Duodenal mucosa (tissue), 2 donors: Measurements from ENCODE around the gene PLXNA2.

Experiments
- H3K27ac ChIP-seq: one replicate; pipeline ENCODE4 v1.7.0; 2013; ENCODE audit warnings: low read depth, low read length
- H3K27me3 ChIP-seq, 2 donors: one replicate each; pipeline ENCODE4 v1.7.0; 2013; ENCODE audit warnings: low read length in 2 of 2, control low read depth in 1 of 2; ENCODE audit not compliant: insufficient read depth in 2 of 2, control insufficient read depth in 1 of 2
- H3K36me3 ChIP-seq, 2 donors: one replicate each; pipeline ENCODE4 v1.7.0; 2013; ENCODE audit warnings: low read length in 2 of 2, control low read depth in 1 of 2; ENCODE audit not compliant: insufficient read depth in 2 of 2, control insufficient read depth in 1 of 2
- H3K4me1 ChIP-seq, 2 donors: one replicate each; pipeline ENCODE4 v1.7.0; 2013; ENCODE audit warnings: low read length in 2 of 2, control low read depth in 1 of 2; ENCODE audit not compliant: insufficient read depth in 2 of 2, control insufficient read depth in 1 of 2
- H3K4me3 ChIP-seq, 2 donors: one replicate each; pipeline ENCODE4 v1.7.0; 2013; ENCODE audit warnings: low read length in 2 of 2, low read depth in 1 of 2
- H3K9ac ChIP-seq, 2 donors: one replicate each; pipeline ENCODE4 v1.7.0; 2013; ENCODE audit warnings: low read length in 2 of 2, low read depth in 1 of 2
- H3K9me3 ChIP-seq, 2 donors: one replicate each; pipeline ENCODE4 v1.7.0; 2013; ENCODE audit warnings: low read length in 2 of 2, control low read depth in 1 of 2; ENCODE audit not compliant: control insufficient read depth in 1 of 2

The PLXNA2 gene

GRCh38 chr1:208080396-208081286 is 163.5 kb downstream of the PLXNA2 start:
- H3K4me1 ChIP-seq, result no peaks in the 10 kb centered on the region
- H3K36me3 ChIP-seq, result peaks cover 22 to 74% of the 10 kb centered on the region in 2 donors
- no peaks in the 10 kb centered on the region for H3K9me3 ChIP-seq
- H3K27ac ChIP-seq, result no peak overlapping the region
- H3K27me3 ChIP-seq, result no peaks in the 10 kb centered on the region
- H3K9ac ChIP-seq, result no peak overlapping the region
- H3K4me3 ChIP-seq, result no peak overlapping the region

- H3K27me3 ChIP-seq, result no peaks in the 10 kb centered on the region
- no peaks in the 10 kb centered on the region for H3K9me3 ChIP-seq
- H3K27ac ChIP-seq, result no peak overlapping the region
- H3K9ac ChIP-seq, result no peak overlapping the region
- H3K4me3 ChIP-seq, result no peak overlapping the region
- H3K36me3 ChIP-seq, result peaks cover 22 to 63% of the 10 kb centered on the region in 2 donors
- no peaks in the 10 kb centered on the region for H3K4me1 ChIP-seq
Measured at GRCh38 chr1:208079161-208079560, 165.0 kb downstream of the PLXNA2 start.

GRCh38 chr1:208078752-208079151 is 165.4 kb downstream of the PLXNA2 start:
- Histone ChIP-seq H3K9me3 (no peaks in the 10 kb centered on the region), H3K27ac (no peak overlapping the region), H3K4me3 (no peak overlapping the region), H3K4me1 (no peaks in the 10 kb centered on the region), H3K9ac (no peak overlapping the region), H3K27me3 (no peaks in the 10 kb centered on the region), H3K36me3 (peaks cover 22 to 65% of the 10 kb centered on the region in 2 donors)

DNA sequence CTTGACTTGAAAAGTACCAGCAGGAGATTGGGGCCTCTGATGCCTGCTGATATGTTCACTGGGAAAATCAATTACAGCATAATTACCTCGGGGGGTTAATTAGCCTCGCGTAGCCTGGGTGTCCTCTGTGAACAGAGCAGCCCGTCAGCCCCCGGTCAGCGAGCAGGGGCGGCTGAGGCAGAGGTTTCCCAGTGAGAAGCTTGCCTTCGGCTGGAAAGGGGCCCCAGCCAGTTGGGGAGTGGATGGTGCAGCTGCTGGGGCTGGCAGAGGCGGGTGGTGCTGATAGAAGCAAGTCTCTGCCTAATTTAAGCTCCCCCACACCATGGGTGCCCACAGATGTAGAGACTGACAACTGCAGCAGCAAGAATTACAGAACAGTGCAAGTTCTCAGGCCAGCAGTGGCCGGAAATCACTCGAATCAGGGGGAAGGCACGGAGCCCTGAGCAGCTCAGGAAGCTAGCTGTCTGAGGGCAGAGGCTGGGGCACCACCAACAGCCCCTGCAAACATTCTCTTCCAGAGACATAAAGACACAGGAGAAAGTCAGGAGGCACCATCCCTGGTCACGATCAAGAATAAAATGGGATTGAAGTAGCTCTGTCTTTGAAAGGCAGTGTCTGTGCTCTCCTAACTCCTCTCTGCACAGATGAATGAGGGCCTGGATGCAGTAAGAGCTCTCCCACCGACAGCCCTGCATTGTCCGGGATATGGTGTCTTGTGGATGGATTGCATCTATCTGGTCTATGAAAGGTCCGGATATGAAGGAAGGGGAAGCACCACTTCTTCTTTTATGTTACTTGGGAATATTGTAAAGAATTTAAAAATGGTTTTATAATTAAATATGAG is 166.7 kb downstream of the PLXNA2 start:
- H3K4me3 ChIP-seq, result no peak overlapping the region
- no peaks in the 10 kb centered on the region for H3K4me1 ChIP-seq
- peaks cover 18 to 62% of the 10 kb centered on the region in 2 donors for H3K36me3 ChIP-seq
- no peaks in the 10 kb centered on the region for H3K9me3 ChIP-seq
- H3K9ac ChIP-seq, result no peak overlapping the region
- no peak overlapping the region for H3K27ac ChIP-seq
- H3K27me3 ChIP-seq, result no peaks in the 10 kb centered on the region

DNA sequence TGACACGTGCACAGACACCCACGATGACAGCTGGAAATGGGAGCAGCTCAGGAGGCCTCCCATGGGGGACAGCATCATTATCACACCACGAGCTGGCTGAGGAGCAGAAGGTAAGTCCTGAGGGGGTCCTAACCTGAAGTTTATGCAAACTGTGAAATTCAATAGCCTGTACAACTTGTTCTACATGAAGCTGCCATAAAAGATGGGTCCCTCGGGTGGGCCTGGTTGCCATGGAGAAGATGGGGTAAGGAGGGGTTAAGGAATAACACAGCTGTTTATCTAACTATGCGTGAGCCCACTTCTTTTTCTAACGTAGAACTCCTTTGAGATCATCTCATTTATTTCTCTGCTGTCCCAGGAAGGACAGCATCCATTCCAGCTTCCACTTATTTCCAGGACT is 169.8 kb downstream of the PLXNA2 start:
- no peaks in the 10 kb centered on the region for H3K9me3 ChIP-seq
- H3K27ac ChIP-seq, result no peak overlapping the region
- no peak overlapping the region for H3K4me3 ChIP-seq
- H3K9ac ChIP-seq, result no peak overlapping the region
- H3K27me3 ChIP-seq, result no peaks in the 10 kb centered on the region
- peaks cover 0 to 2% of the 10 kb centered on the region in 2 donors for H3K4me1 ChIP-seq
- H3K36me3 ChIP-seq, result peaks cover 23 to 60% of the 10 kb centered on the region in 2 donors

DNA sequence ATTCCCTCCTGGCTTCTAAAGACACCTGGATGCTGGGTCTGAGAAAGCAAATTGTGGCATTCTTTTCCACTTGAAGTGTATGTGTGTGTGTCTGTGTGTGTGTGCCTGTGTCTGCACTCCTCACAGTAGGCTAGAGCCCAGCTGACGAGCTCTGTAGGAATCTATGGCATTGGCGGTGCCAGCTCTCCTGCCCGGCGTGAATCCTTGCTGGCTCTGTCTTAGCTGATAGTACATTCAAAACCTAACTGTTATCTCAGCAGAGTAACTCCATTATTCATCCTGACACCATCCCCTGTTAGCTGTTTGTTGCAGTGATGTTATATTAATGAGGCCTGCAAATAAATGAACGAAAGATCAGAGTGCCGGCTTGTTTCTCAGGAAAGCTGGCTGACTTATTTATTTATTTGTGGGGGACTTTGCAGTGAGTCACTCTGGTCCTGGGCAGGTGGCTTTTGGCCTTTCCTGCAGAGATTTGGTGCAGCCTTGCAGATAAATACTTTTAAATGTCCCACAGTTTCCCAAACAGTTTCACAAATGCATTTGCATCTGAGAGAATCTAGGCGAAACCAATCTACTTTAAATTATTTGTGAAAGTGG is 172.7 kb downstream of the PLXNA2 start:
- no peaks in the 10 kb centered on the region for H3K27me3 ChIP-seq
- no peak overlapping the region for H3K27ac ChIP-seq
- no peaks in the 10 kb centered on the region for H3K9me3 ChIP-seq
- H3K4me1 ChIP-seq, result peaks cover 0 to 7% of the 10 kb centered on the region in 2 donors
- peaks cover 17 to 50% of the 10 kb centered on the region in 2 donors for H3K36me3 ChIP-seq
- H3K9ac ChIP-seq, result no peak overlapping the region
- H3K4me3 ChIP-seq, result no peak overlapping the region

- no peak overlapping the region for H3K4me3 ChIP-seq
- no peak overlapping the region for H3K27ac ChIP-seq
- no peak overlapping the region for H3K9ac ChIP-seq
- peaks cover 13 to 61% of the 10 kb centered on the region in 2 donors for H3K36me3 ChIP-seq
- H3K27me3 ChIP-seq, result no peaks in the 10 kb centered on the region
- peaks cover 0 to 7% of the 10 kb centered on the region in 2 donors for H3K4me1 ChIP-seq
- H3K9me3 ChIP-seq, result no peaks in the 10 kb centered on the region
Measured at GRCh38 chr1:208069908-208070307, 174.3 kb downstream of the PLXNA2 start.

GRCh38 chr1:208069317-208069716 is 174.9 kb downstream of the PLXNA2 start:
- Histone ChIP-seq H3K4me1 (peaks cover 0 to 7% of the 10 kb centered on the region in 2 donors), H3K9me3 (no peaks in the 10 kb centered on the region), H3K9ac (no peak overlapping the region), H3K27ac (no peak overlapping the region), H3K36me3 (peaks cover 13 to 62% of the 10 kb centered on the region in 2 donors), H3K4me3 (no peak overlapping the region), H3K27me3 (no peaks in the 10 kb centered on the region)

- Histone ChIP-seq H3K27me3 (no peaks in the 10 kb centered on the region), H3K36me3 (peaks cover 13 to 61% of the 10 kb centered on the region in 2 donors), H3K27ac (no peak overlapping the region), H3K9ac (no peak overlapping the region), H3K9me3 (no peaks in the 10 kb centered on the region), H3K4me1 (peaks cover 0 to 7% of the 10 kb centered on the region in 2 donors), H3K4me3 (no peak overlapping the region)
Measured at GRCh38 chr1:208068908-208069307, 175.3 kb downstream of the PLXNA2 start.

DNA sequence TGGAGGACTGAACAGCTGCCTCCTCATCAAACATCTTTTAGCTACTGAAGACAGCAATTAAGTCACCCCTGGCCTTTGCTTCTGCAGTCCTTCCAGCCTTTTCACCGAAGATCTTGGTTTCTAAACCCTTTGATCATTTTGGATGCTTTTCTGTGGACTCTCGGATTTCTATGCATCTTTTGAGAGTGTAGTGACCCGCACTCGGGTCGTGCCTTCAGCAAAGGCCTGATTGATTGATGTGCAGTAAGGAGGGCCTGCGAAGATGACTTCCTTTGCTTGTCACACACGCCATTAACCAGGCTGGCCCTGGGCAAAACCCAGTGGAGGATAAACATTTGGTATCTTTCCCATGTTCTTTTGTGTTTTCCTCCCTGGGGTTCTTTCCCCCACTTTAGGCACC is 175.8 kb downstream of the PLXNA2 start:
- peaks cover 0 to 7% of the 10 kb centered on the region in 2 donors for H3K4me1 ChIP-seq
- no peak overlapping the region for H3K9ac ChIP-seq
- no peak overlapping the region for H3K27ac ChIP-seq
- H3K4me3 ChIP-seq, result no peak overlapping the region
- no peaks in the 10 kb centered on the region for H3K27me3 ChIP-seq
- H3K9me3 ChIP-seq, result no peaks in the 10 kb centered on the region
- H3K36me3 ChIP-seq, result peaks cover 13 to 58% of the 10 kb centered on the region in 2 donors
